22Rv1 (cell line): ENCODE results near the gene TRMT10A.
"Not testable (repeated sequence)": the region's sequence is repeated elsewhere in the genome, so short reads cannot be mapped to it uniquely, and the experiment has no call there.

Experiments
- H3K27ac ChIP-seq: fragments of 450-650 bp; 2 replicates; pipeline ENCODE4 v1.5.1; 2017
- CTCF ChIP-seq: fragments of 450-650 bp; IDR thresholded peaks from 2 replicates; pipeline ENCODE4 v1.5.1; 2017; ENCODE audit warnings: mild to moderate bottlenecking
- ZFX ChIP-seq: fragments of 450-650 bp; IDR thresholded peaks from 2 replicates; pipeline ENCODE4 v1.6.1; 2017; ENCODE audit warnings: antibody characterized with exemption, borderline replicate concordance

Gene TRMT10A

GRCh38 chr4:99552872-99553271, 11.0 kb downstream of the TRMT10A start:
- no peak overlapping the region for H3K27ac ChIP-seq
- TF ChIP-seq ZFX = no peak
- TF ChIP-seq CTCF = no peak

GRCh38 chr4:99540277-99540939, 23.4 kb downstream of the TRMT10A start:
- no peak overlapping the region for H3K27ac ChIP-seq
- TF ChIP-seq ZFX (no peak), CTCF (no peak)

GRCh38 chr4:99537674-99538073, 26.2 kb downstream of the TRMT10A start:
- H3K27ac ChIP-seq = no peak overlapping the region
- TF ChIP-seq CTCF = no peak
- TF ChIP-seq ZFX = no peak

GRCh38 chr4:99536848-99537247, 27.0 kb downstream of the TRMT10A start:
- no peak overlapping the region for H3K27ac ChIP-seq
- TF ChIP-seq CTCF = no peak
- no peak for TF ChIP-seq ZFX

- TF ChIP-seq CTCF (no peak), ZFX (no peak)
- no peak overlapping the region for H3K27ac ChIP-seq
Observed at GRCh38 chr4:99536271-99536670, 27.6 kb downstream of the TRMT10A start.

GRCh38 chr4:99534699-99535098, 29.1 kb downstream of the TRMT10A start:
- H3K27ac ChIP-seq = not testable (repeated sequence)

GRCh38 chr4:99529956-99530355, 33.9 kb downstream of the TRMT10A start:
- TF ChIP-seq CTCF = no peak
- TF ChIP-seq ZFX = no peak
- H3K27ac ChIP-seq = no peak overlapping the region

- no peak overlapping the region for H3K27ac ChIP-seq
- TF ChIP-seq ZFX (no peak), CTCF (no peak)
Observed at GRCh38 chr4:99529228-99529627, 34.6 kb downstream of the TRMT10A start.
